Cerebellar nuclear complex (tissue), 1 donor: ENCODE results near the gene SKA2.
"Not testable (repeated sequence)": the region's sequence is repeated elsewhere in the genome, so short reads cannot be mapped to it uniquely, and the experiment has no call there.

Experiments
- DNase-seq, 2 experiments: peaks; one replicate each; lab custom pipeline; 2025; lab: John Stamatoyannopoulos, UW

SKA2 gene

GRCh38 chr17:59094861-59095530 is 60.0 kb downstream of the SKA2 start:
- DNase-seq = no peak

DNA sequence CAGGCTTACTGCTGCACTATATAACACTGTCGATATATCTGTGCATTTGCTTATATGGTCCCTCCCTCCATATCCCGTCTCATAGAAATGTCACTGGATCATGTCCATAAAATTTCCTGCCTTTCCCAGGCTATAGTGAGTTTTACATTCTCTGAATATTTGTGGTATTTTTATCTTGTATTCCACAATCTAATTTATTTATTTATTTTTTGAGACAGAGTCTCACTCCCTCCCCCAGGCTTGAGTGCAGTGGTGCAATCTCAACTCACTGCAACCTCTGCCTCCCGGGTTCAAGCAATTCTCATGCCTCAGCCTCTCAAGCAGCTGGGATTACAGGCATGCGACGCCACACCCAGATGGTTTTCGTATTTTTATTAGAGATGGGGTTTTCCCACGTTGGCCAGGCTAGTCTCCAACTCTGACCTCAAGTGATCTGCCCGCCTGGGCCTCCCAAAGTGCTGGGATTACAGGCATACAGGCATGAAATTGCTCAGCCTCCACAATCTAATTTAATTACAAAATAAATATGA is 61.2 kb downstream of the SKA2 start:
- DNase-seq = no peak

- DNase-seq = no peak
These were observed 61.8 kb downstream of the SKA2 start for GRCh38 chr17:59093145-59093701.

DNA sequence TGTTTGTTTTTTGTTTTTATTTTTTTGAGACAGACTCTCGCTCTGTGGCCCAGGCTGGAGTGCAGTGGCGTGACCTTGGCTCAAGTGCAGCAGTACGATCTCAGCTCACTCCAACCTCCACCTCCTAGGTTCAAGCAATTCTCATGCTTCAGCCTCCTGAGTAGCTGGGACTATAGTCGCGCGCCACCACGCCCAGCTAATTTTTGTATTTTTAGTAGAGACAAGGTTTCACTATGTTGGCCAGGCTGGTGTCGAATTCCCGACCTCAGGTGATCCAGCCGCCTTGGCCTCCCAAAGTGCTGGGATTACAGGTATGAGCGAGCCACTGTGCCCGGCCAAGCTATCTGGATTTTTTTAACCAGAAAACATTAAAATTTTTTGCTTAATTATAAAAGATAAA is 64.4 kb downstream of the SKA2 start:
- DNase-seq = not testable (repeated sequence)

DNA sequence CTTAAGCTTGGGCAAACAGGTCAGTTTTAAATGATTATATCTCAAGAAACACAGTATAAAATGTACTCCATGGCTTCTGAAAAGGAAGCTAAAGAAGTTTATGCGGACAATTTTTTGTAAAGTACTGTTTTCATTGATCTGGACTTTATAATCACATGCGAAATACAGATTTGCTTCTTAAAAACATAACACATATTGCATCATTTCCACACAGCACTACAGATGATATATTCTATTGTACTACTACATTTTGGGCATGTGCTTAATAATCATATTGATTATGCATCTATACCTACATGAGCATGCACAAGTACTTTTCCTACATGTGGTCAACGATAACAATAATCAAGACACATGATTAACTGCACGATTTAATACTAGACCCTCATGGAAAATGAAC is 70.8 kb downstream of the SKA2 start:
- DNase-seq = no peak

- DNase-seq = no peak
These were observed 80.5 kb downstream of the SKA2 start for GRCh38 chr17:59074494-59074893.

DNA sequence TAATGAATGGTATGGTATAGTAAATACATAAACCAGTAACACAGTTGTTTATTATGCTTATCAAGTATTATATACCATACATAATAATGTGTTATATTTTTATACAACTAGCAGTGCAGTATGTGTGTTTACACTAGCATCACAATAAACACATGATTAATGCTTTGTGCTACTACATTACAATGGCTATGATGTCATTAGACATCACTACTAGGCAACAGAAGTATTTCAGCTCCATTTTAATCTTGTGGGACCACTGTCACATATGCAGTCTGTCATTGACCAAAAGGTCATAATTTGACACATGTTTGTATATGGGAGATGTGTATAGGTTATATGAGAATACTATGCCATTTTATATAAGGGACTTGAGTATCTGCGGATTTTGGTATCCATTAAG is 81.0 kb downstream of the SKA2 start:
- DNase-seq = no peak

GRCh38 chr17:59069856-59070255 is 85.1 kb downstream of the SKA2 start:
- no peak for DNase-seq

DNA sequence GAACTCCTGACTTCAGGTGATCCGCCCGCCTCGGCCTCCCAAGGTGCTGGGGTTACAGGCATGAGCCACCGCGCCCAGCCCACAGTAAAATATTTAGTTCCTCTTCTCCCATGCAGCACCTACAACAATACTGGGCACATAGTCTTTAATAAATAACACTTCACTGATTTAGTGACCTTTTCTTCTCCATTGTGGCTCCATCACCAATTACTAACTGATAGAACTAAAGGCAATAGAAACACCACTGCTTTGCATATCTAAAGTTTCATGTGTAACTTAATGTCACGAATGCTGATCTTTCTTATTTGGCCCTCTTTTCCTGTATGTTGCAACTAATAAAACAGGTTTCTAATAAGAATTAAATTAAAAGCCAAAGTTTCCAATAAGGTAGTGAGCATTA is 87.2 kb downstream of the SKA2 start:
- no peak for DNase-seq

- DNase-seq = no peak
These were observed 87.6 kb downstream of the SKA2 start for GRCh38 chr17:59067340-59067739.

DNA sequence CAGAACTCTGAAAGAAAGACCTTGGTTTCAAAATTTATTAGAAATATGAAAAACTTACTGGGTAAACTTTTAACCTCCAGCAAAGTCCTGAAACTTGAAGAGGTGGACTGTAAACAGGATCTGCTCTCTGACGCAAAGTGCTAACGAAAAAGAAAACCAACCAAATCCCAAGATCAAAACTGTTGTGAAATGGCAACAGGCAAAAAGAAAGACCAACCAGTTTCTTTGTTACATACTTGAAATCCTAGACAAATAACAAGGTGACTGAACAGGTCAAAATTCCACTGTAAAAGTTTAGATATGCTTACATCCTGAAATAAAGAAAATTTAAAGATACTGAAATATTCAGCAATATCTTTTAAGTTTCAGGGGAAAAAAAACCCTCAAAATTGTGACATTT is 92.5 kb downstream of the SKA2 start:
- no peak for DNase-seq
